Smooth muscle cell (in vitro differentiated cells): Measurements from ENCODE around the gene CDH8. TPM values are rescaled to one million over a fixed set of nuclear protein-coding genes. Genes with fewer than 3 reads are reported as not detected.

Source experiments
- DNase-seq: peaks from one replicate; lab custom pipeline; 2025; ENCODE audit not compliant: unreplicated experiment; lab: John Stamatoyannopoulos, UW
- H2AFZ ChIP-seq: fragments of 200-600 bp; sonication (generic); 2 replicates; pipeline ENCODE4 v1.6.0; 2016; ENCODE audit warnings: antibody characterized with exemption, low read depth, mild to moderate bottlenecking
- H3F3A ChIP-seq: fragments of 200-600 bp; sonication (generic); 2 replicates; pipeline ENCODE4 v1.6.0; 2017; ENCODE audit warnings: antibody characterized with exemption, low read depth
- H3K27ac ChIP-seq: fragments of 200-600 bp; sonication (generic); 2 replicates; pipeline ENCODE4 v1.5.1; 2016; ENCODE audit warnings: low read depth, mild to moderate bottlenecking
- H3K27me3 ChIP-seq: fragments of 200-600 bp; sonication (generic); 2 replicates; pipeline ENCODE4 v1.6.1; 2016; ENCODE audit warnings: low read depth, mild to moderate bottlenecking
- H3K36me3 ChIP-seq: fragments of 200-600 bp; sonication (generic); 2 replicates; pipeline ENCODE4 v1.5.1; 2016; ENCODE audit warnings: low read depth
- H3K4me1 ChIP-seq: fragments of 200-600 bp; sonication (generic); 2 replicates; pipeline ENCODE4 v1.5.1; 2016; ENCODE audit warnings: low read depth
- H3K4me2 ChIP-seq: fragments of 200-600 bp; sonication (generic); 2 replicates; pipeline ENCODE4 v1.6.0; 2016; ENCODE audit warnings: mild to moderate bottlenecking
- H3K4me3 ChIP-seq: fragments of 200-600 bp; sonication (generic); 2 replicates; pipeline ENCODE4 v1.5.1; 2016; ENCODE audit warnings: mild to moderate bottlenecking
- H3K79me2 ChIP-seq: fragments of 200-600 bp; sonication (generic); 2 replicates; pipeline ENCODE4 v1.6.0; 2016; ENCODE audit warnings: low read depth, mild to moderate bottlenecking
- H3K9ac ChIP-seq: fragments of 200-600 bp; sonication (generic); 2 replicates; pipeline ENCODE4 v1.6.0; 2016; ENCODE audit warnings: low read depth
- H3K9me3 ChIP-seq: fragments of 200-600 bp; sonication (generic); replicated peaks from 2 replicates; pipeline ENCODE4 v1.5.1; 2016; ENCODE audit warnings: low read depth
- H4K20me1 ChIP-seq: fragments of 200-600 bp; sonication (generic); 2 replicates; pipeline ENCODE4 v1.6.0; 2016; ENCODE audit warnings: low read depth
- CTCF ChIP-seq: fragments of 200-600 bp; sonication (generic); IDR thresholded peaks from 2 replicates; pipeline ENCODE4 v1.5.1; 2017; ENCODE audit warnings: borderline replicate concordance, mild to moderate bottlenecking, antibody characterized with exemption; ENCODE audit not compliant: insufficient read depth, poor library complexity, severe bottlenecking
- WGBS: methylation state at CpG from one replicate; pipeline ENCODE4 v1.1.7; 2016; ENCODE audit warnings: low lambda C conversion rate; 5-methylcytosine and 5-hydroxymethylcytosine counted together
- polyA plus RNA-seq: library from polyadenylated mRNA; unstranded; fragments of >200 nt; fragmentation: Nextera tagmentation; extraction: Ambion mirVana; gene quantifications from 2 replicates; pipeline ENCODE4 v1.2.1, GENCODE V29; 2016
- total RNA-seq: library from RNA; depleted of rRNA; stranded (reverse); fragments of >200 nt; gene quantifications from 2 replicates; pipeline ENCODE4 v1.2.3, GENCODE V29; 2014

CDH8 gene
- total and polyA plus RNA-seq, 2 experiments from 2014 or later = 1.8 to 5.5 TPM

GRCh38 chr16:61944004-61944403, 92.2 kb downstream of the CDH8 start:
- no peak overlapping the region for H3K4me2 ChIP-seq
- no peaks in the 10 kb centered on the region for H3K79me2 ChIP-seq
- no peaks in the 10 kb centered on the region for H3F3A ChIP-seq
- WGBS = 77% methylated on average over 3 of the region's 3 CpGs
- no peak overlapping the region for H3K27ac ChIP-seq
- no peak overlapping the region for H3K4me3 ChIP-seq
- H3K9ac ChIP-seq = no peak overlapping the region
- DNase-seq = no peak
- H4K20me1 ChIP-seq = no peaks in the 10 kb centered on the region
- no peaks in the 10 kb centered on the region for H3K27me3 ChIP-seq
- TF ChIP-seq CTCF = no peak
- no peaks in the 10 kb centered on the region for H3K36me3 ChIP-seq
- no peaks in the 10 kb centered on the region for H3K4me1 ChIP-seq
- no peaks in the 10 kb centered on the region for H3K9me3 ChIP-seq
- no peak overlapping the region for H2AFZ ChIP-seq

- H3K36me3 ChIP-seq = no peaks in the 10 kb centered on the region
- H2AFZ ChIP-seq = no peak overlapping the region
- no peak overlapping the region for H3K9ac ChIP-seq
- no peaks in the 10 kb centered on the region for H3K9me3 ChIP-seq
- no peak overlapping the region for H3K4me2 ChIP-seq
- no peak for TF ChIP-seq CTCF
- H4K20me1 ChIP-seq = no peaks in the 10 kb centered on the region
- H3K4me1 ChIP-seq = no peaks in the 10 kb centered on the region
- WGBS = 94% methylated on average over 10 of the region's 10 CpGs
- H3K27me3 ChIP-seq = no peaks in the 10 kb centered on the region
- no peaks in the 10 kb centered on the region for H3K79me2 ChIP-seq
- no peaks in the 10 kb centered on the region for H3F3A ChIP-seq
- no peak for DNase-seq
- H3K4me3 ChIP-seq = no peak overlapping the region
- no peak overlapping the region for H3K27ac ChIP-seq
Observed at GRCh38 chr16:61940611-61941010, 95.6 kb downstream of the CDH8 start.

- TF ChIP-seq CTCF = no peak
- Histone ChIP-seq H4K20me1 (no peaks in the 10 kb centered on the region), H3K79me2 (no peaks in the 10 kb centered on the region), H3K4me1 (no peaks in the 10 kb centered on the region), H3K27ac (no peak overlapping the region), H3K9ac (no peak overlapping the region), H3F3A (no peaks in the 10 kb centered on the region), H3K36me3 (no peaks in the 10 kb centered on the region), H3K4me3 (no peak overlapping the region), H3K27me3 (no peaks in the 10 kb centered on the region), H3K9me3 (no peaks in the 10 kb centered on the region), H2AFZ (no peak overlapping the region), H3K4me2 (no peak overlapping the region)
- DNase-seq = no peak
Observed at GRCh38 chr16:61937646-61938045, 98.6 kb downstream of the CDH8 start.

GRCh38 chr16:61936522-61936921, 99.7 kb downstream of the CDH8 start:
- no peaks in the 10 kb centered on the region for H3K4me1 ChIP-seq
- DNase-seq = no peak
- TF ChIP-seq CTCF = peak; percentile 36
- H3F3A ChIP-seq = no peaks in the 10 kb centered on the region
- no peak overlapping the region for H3K27ac ChIP-seq
- H3K79me2 ChIP-seq = no peaks in the 10 kb centered on the region
- H3K9me3 ChIP-seq = no peaks in the 10 kb centered on the region
- H3K27me3 ChIP-seq = no peaks in the 10 kb centered on the region
- no peaks in the 10 kb centered on the region for H3K36me3 ChIP-seq
- WGBS = 96% methylated on average over 2 of the region's 2 CpGs
- H3K9ac ChIP-seq = no peak overlapping the region
- H3K4me3 ChIP-seq = no peak overlapping the region
- H2AFZ ChIP-seq = no peak overlapping the region
- H4K20me1 ChIP-seq = no peaks in the 10 kb centered on the region
- H3K4me2 ChIP-seq = no peak overlapping the region
